Glutamatergic neuron (in vitro differentiated cells): Measurements from ENCODE around the gene EPB41L1. TPM values are rescaled to one million over a fixed set of nuclear protein-coding genes. Genes with fewer than 3 reads are reported as not detected.

ENCODE experiments used
- DNase-seq: peaks from one replicate; pipeline ENCODE4 v3.0.0; 2022
- H3K27ac Mint-ChIP-seq: one replicate; pipeline ENCODE4 v1.8.0; 2020; ENCODE audit warnings: mild to moderate bottlenecking, mixed read lengths, inconsistent platforms; ENCODE audit not compliant: unreplicated experiment
- H3K27me3 Mint-ChIP-seq: one replicate; pipeline ENCODE4 v1.8.0; 2020; ENCODE audit warnings: mild to moderate bottlenecking, moderate library complexity, mixed read lengths, inconsistent platforms; ENCODE audit not compliant: unreplicated experiment
- H3K36me3 Mint-ChIP-seq: one replicate; pipeline ENCODE4 v1.8.0; 2020; ENCODE audit warnings: mild to moderate bottlenecking, mixed read lengths, inconsistent platforms; ENCODE audit not compliant: unreplicated experiment
- H3K4me1 Mint-ChIP-seq: one replicate; pipeline ENCODE4 v1.8.0; 2020; ENCODE audit warnings: mild to moderate bottlenecking, low read depth, mixed read lengths, inconsistent platforms; ENCODE audit not compliant: unreplicated experiment
- H3K4me3 Mint-ChIP-seq: one replicate; pipeline ENCODE4 v1.8.0; 2020; ENCODE audit warnings: mild to moderate bottlenecking, mixed read lengths, inconsistent platforms; ENCODE audit not compliant: unreplicated experiment
- H3K9me3 Mint-ChIP-seq: one replicate; pipeline ENCODE4 v1.8.0; 2020; ENCODE audit warnings: mild to moderate bottlenecking, moderate library complexity, mixed read lengths, inconsistent platforms; ENCODE audit not compliant: unreplicated experiment
- total RNA-seq: library from RNA; stranded (reverse); fragmentation: NEBNext Ultra II Directional; extraction: Animal tissue kit (Norgen Biotek cat#: 25700); gene quantifications from one replicate; pipeline ENCODE4 v1.2.1, GENCODE V29; 2021; ENCODE audit not compliant: unreplicated experiment
- TF ChIP-seq, protein P1 (sequence below): fragments of 200-600 bp; sonication (generic); IDR thresholded peaks from one replicate; pipeline ENCODE4 v1.5.0; 2021; ENCODE audit not compliant: partially characterized antibody, unreplicated experiment

EPB41L1 gene
- total RNA-seq, 1 donor from 2014 or later: 54.1 TPM

DNA sequence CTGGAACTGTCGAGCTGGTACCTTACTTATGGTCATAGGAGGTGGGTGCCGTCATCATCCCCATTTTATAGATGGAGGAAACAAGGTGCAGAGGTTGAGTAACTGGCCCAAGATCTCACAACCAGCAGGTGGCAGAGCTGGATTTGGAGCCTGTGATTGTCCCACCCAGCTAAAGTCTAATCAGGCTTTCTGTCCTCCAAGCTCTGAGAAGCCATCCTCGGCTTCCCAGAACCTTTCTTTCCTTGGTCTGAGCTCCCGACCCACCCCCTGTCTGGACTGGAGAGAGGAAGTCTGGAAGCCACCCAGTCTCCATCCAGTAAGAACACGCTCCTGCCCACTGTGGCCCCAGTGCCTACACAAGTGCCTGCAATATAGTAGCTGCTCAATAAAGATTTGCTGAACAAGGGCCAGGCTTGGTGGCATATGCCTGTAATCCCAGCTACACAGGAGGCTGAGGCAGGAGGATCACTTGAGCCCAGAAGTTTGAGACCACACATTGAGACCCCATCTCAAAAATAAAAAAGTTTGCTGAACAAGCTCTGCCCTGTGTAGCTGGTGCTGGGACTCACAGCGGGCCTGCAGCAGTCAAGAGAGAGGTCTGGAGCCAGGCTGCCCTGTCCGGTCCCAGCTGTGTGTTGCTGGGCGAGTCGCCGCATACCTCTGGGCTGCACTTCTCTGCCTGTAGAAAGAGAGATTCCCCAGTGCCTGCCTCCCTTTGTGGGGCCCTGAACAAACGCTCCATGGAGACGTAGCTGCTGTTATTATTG, 119.1 kb downstream of the EPB41L1 start:
- Mint-ChIP-seq H3K36me3 (no peaks in the 10 kb centered on the region), H3K27ac (no peak overlapping the region), H3K4me1 (peaks cover 16% of the 10 kb centered on the region), H3K9me3 (no peaks in the 10 kb centered on the region), H3K27me3 (peaks cover 4% of the 10 kb centered on the region), H3K4me3 (peak overlapping the region; percentile 34)
- TF ChIP-seq, protein P1, sequence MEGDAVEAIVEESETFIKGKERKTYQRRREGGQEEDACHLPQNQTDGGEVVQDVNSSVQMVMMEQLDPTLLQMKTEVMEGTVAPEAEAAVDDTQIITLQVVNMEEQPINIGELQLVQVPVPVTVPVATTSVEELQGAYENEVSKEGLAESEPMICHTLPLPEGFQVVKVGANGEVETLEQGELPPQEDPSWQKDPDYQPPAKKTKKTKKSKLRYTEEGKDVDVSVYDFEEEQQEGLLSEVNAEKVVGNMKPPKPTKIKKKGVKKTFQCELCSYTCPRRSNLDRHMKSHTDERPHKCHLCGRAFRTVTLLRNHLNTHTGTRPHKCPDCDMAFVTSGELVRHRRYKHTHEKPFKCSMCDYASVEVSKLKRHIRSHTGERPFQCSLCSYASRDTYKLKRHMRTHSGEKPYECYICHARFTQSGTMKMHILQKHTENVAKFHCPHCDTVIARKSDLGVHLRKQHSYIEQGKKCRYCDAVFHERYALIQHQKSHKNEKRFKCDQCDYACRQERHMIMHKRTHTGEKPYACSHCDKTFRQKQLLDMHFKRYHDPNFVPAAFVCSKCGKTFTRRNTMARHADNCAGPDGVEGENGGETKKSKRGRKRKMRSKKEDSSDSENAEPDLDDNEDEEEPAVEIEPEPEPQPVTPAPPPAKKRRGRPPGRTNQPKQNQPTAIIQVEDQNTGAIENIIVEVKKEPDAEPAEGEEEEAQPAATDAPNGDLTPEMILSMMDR: no peak
- DNase-seq: no peak

DNA sequence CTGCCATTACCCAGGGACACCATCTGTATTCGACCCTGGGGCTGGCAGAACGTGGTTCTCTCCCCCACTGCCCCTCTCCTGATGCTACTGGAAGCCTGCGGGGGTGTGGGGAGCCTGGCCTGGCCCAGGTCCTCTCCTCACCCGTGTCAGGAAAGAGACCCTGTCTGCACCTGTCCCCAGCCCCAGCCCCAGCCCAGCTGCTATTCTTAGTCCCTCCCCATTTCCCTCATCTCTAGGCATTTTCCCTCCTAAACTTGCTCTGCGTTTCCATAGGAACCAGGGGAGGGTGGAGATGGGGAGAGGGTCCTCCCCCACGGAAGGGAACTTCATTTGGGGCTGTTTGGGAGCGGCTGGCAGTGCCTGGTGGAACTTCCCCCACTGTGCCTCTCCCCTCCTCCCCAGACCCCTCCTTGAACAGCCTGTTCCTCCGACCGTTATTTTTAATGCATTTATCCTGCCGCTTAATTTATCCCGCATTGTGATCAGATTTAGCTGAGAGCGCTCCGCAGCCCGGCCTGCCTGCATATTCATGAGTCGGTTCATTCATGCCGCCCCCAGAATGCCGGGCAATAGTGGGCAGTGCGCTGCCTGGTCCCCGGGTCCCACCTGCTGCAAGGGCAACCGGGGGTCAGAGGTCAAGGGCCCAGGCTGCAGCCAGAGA, 119.8 kb downstream of the EPB41L1 start:
- TF ChIP-seq, protein P1: no peak
- Mint-ChIP-seq H3K27ac (no peak overlapping the region), H3K36me3 (no peaks in the 10 kb centered on the region), H3K27me3 (peaks cover 4% of the 10 kb centered on the region), H3K4me3 (peak overlapping the region; percentile 34), H3K4me1 (peaks cover 16% of the 10 kb centered on the region), H3K9me3 (no peaks in the 10 kb centered on the region)
- DNase-seq: no peak

DNA sequence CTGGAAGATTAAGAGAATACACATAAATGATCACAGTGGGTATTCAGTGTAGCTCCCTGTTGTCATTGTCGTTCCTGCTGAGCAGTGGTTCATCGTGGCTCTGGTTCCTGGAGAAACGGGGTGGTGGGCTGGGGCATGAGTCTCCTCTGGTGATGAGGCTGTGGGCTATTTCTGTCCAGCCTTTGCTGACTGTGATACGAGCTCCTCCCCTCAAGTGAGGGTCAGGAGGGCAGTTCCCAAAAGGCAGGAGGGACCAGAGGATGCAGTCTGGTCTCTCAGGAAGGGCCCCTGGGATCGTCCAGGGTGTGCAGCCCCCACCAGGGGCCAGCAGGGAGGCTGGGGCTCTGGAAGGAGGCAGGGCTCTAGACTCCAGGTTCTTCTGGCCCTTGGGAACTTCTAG, 120.5 kb downstream of the EPB41L1 start:
- Mint-ChIP-seq H3K27ac (no peak overlapping the region), H3K4me1 (peaks cover 16% of the 10 kb centered on the region), H3K27me3 (peaks cover 4% of the 10 kb centered on the region), H3K4me3 (peak overlapping the region; percentile 20), H3K9me3 (no peaks in the 10 kb centered on the region), H3K36me3 (no peaks in the 10 kb centered on the region)
- TF ChIP-seq, protein P1: no peak
- no peak for DNase-seq

DNA sequence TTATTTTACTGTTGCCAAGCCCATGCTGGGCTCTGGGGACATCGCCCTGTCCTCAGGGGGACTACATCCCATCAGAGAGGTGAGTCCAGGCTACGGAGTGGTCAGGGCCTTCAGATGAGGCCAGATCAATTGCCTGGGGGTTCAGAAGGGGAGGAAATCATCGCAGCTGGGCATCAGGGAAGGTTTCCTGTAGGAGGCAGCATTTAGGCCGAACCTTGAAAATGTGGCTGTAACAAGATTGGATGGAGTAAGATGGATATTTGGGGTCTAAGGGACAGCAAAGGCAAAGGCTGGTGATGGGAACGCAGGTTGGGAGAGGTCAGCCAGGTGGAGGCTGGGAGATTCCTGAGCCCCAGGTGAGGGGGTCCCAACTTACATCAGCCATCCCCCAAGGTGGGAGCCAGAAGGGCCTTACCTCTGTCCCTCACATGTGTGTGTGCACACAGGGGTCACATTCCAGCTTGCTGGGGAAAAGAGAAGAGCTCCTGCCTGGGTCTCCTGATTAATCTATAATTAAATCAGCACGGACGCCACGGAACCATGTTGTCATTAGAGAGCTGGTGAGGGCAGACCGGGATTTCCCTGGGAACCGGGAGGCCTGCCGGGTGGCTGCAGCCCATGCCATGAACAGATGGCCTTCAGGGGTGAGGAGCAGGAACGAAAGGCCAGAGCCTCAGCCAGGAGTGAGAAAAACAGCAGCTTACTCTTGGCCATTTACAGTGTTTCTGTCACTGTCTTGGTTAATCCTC, 121.1 kb downstream of the EPB41L1 start:
- no peaks in the 10 kb centered on the region for H3K36me3 Mint-ChIP-seq
- DNase-seq: no peak
- peaks cover 16% of the 10 kb centered on the region for H3K4me1 Mint-ChIP-seq
- H3K4me3 Mint-ChIP-seq: peak overlapping the region; percentile 61
- TF ChIP-seq, protein P1: no peak
- peak overlapping the region; percentile 68 for H3K27ac Mint-ChIP-seq
- H3K27me3 Mint-ChIP-seq: peaks cover 4% of the 10 kb centered on the region
- no peaks in the 10 kb centered on the region for H3K9me3 Mint-ChIP-seq
